Calu3 (cell line): Measurements from ENCODE around the gene KLHL29. TPM values are rescaled to one million over a fixed set of nuclear protein-coding genes. Genes with fewer than 3 reads are reported as not detected.

Experiments used
- BruUV-seq: library from RNA; stranded (reverse); fragments of 400-500 nt; replicated peaks from 2 replicates; lab custom pipeline; 2021; lab: Mats Ljungman, UMichigan
- CTCF ChIA-PET: fragments of 300-600 bp; sonication (Branson Sonifier 250); formaldehyde crosslinking; loops from one replicate; lab custom pipeline; 2022; ENCODE audit warnings: antibody characterized with exemption; lab: Charles Lee
- DNase-seq: peaks from one replicate; pipeline ENCODE4 v3.0.0; 2022
- H3K27ac Mint-ChIP-seq: one replicate; pipeline ENCODE4 v1.8.0; 2022; ENCODE audit warnings: mixed read lengths; ENCODE audit not compliant: unreplicated experiment
- H3K27me3 Mint-ChIP-seq: one replicate; pipeline ENCODE4 v1.8.0; 2022; ENCODE audit warnings: mixed read lengths; ENCODE audit not compliant: unreplicated experiment
- H3K36me3 Mint-ChIP-seq: one replicate; pipeline ENCODE4 v1.8.0; 2022; ENCODE audit warnings: mild to moderate bottlenecking, moderate library complexity, mixed read lengths; ENCODE audit not compliant: insufficient read depth, unreplicated experiment
- H3K4me1 Mint-ChIP-seq: one replicate; pipeline ENCODE4 v1.8.0; 2022; ENCODE audit warnings: mild to moderate bottlenecking, low read depth, mixed read lengths; ENCODE audit not compliant: unreplicated experiment
- H3K4me3 Mint-ChIP-seq: one replicate; pipeline ENCODE4 v1.8.0; 2022; ENCODE audit warnings: mild to moderate bottlenecking, low read depth, moderate library complexity, mixed read lengths; ENCODE audit not compliant: unreplicated experiment
- H3K9me3 Mint-ChIP-seq: one replicate; pipeline ENCODE4 v1.8.0; 2022; ENCODE audit warnings: low read depth, mixed read lengths; ENCODE audit not compliant: unreplicated experiment
- intact Hi-C: fragments of 100-400 bp; cut with micrococcal nuclease; formaldehyde crosslinking; loops from one replicate; pipeline ENCODE4 v1.10.0; 2022; ENCODE audit not compliant: unreplicated experiment
- total RNA-seq: library from RNA; stranded (reverse); gene quantifications from 2 replicates; pipeline ENCODE4 v1.2.3, GENCODE V29; 2022
- TF ChIP-seq, protein P1 (sequence below): fragments of 200-600 bp; IDR thresholded peaks from one replicate; pipeline ENCODE4 v1.8.0; 2022; ENCODE audit warnings: antibody characterized with exemption; ENCODE audit not compliant: unreplicated experiment

KLHL29 gene
- total RNA-seq, 1 experiment from 2014 or later = 11.9 TPM

DNA sequence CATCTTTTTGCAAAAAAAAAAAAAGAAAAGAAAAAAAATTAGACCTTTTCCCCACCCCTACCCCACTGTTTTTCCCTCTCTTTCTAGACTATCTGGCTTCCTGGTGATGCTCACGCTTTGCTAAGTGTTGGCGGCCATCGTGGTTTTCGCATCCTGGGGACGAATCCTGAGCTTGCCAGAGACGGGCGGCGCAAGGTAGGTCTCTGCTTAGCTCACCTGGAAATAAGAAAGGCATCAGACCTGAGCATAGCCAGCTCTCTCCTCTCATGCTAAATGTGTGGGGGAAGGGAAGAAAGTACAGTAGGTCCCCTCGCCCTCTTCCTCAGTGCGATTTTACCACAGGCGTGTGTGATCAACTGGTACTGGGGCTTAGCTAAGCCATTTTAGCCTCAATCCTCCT, 90.5 kb downstream of the KLHL29 start:
- TF ChIP-seq, protein P1, sequence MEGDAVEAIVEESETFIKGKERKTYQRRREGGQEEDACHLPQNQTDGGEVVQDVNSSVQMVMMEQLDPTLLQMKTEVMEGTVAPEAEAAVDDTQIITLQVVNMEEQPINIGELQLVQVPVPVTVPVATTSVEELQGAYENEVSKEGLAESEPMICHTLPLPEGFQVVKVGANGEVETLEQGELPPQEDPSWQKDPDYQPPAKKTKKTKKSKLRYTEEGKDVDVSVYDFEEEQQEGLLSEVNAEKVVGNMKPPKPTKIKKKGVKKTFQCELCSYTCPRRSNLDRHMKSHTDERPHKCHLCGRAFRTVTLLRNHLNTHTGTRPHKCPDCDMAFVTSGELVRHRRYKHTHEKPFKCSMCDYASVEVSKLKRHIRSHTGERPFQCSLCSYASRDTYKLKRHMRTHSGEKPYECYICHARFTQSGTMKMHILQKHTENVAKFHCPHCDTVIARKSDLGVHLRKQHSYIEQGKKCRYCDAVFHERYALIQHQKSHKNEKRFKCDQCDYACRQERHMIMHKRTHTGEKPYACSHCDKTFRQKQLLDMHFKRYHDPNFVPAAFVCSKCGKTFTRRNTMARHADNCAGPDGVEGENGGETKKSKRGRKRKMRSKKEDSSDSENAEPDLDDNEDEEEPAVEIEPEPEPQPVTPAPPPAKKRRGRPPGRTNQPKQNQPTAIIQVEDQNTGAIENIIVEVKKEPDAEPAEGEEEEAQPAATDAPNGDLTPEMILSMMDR = no peak
- no peaks in the 10 kb centered on the region for H3K9me3 Mint-ChIP-seq
- H3K4me1 Mint-ChIP-seq = peaks cover 1% of the 10 kb centered on the region
- no TSS peak for BruUV-seq
- no peak overlapping the region for H3K27ac Mint-ChIP-seq
- intact Hi-C loops = no loop called here
- CTCF ChIA-PET = no interaction called here
- DNase-seq = no peak
- no peak overlapping the region for H3K4me3 Mint-ChIP-seq
- H3K36me3 Mint-ChIP-seq = no peaks in the 10 kb centered on the region
- no peaks in the 10 kb centered on the region for H3K27me3 Mint-ChIP-seq

DNA sequence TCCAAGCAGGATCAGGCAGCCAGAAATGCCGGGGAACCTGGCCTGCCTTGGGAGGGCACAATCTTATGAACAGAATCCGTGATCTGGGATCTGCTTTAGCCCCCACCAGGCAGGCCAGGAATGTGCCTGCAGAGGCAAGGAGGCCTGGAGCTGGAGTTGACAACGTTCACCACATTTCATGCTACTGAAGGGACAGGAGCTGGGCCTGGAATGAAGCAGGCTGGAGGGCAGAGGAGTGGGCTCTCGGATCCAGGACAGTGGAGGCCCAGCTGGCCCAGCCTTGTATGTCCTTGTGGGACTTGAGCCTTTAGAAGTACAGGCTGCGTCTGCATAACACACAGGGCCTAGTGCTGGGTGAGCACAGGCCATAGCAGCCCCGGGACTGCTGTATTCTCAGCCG, 91.8 kb downstream of the KLHL29 start:
- H3K27ac Mint-ChIP-seq = no peak overlapping the region
- intact Hi-C loops = no loop called here

DNA sequence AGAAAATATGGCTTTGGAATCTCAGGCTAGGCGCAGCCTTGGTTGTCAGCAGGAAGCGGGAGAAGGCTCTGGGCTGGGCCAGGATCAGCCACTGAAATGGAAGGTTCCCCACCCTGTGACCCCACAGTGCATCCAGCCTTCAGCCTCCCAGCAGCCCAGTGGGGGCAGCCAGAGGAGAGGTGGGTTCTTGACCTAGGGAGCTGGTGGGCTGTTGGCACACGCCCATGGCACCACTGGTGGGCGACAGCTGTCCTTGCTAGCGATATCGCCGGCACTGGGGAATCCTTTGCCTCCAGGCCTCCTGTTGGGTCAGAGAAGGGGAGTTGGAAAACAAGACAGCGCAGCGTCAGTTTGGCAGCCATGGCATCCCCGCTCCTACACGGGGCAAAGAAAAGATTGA, 92.4 kb downstream of the KLHL29 start:
- no TSS peak for BruUV-seq
- CTCF ChIA-PET = no interaction called here
- peaks cover 13% of the 10 kb centered on the region for H3K4me1 Mint-ChIP-seq
- no peak overlapping the region for H3K4me3 Mint-ChIP-seq
- no peak for DNase-seq
- TF ChIP-seq, protein P1 = no peak
- intact Hi-C loops = no loop called here
- no peaks in the 10 kb centered on the region for H3K36me3 Mint-ChIP-seq
- no peak overlapping the region for H3K27ac Mint-ChIP-seq
- no peaks in the 10 kb centered on the region for H3K27me3 Mint-ChIP-seq
- H3K9me3 Mint-ChIP-seq = no peaks in the 10 kb centered on the region

More for the DNA sequence above, 91.8 kb downstream of the KLHL29 start:
- BruUV-seq = no TSS peak
- peaks cover 13% of the 10 kb centered on the region for H3K4me1 Mint-ChIP-seq
- no peak for DNase-seq
- H3K36me3 Mint-ChIP-seq = no peaks in the 10 kb centered on the region
- TF ChIP-seq, protein P1 = no peak
- H3K27me3 Mint-ChIP-seq = no peaks in the 10 kb centered on the region
- H3K9me3 Mint-ChIP-seq = no peaks in the 10 kb centered on the region
- CTCF ChIA-PET = no interaction called here
- no peak overlapping the region for H3K4me3 Mint-ChIP-seq

DNA sequence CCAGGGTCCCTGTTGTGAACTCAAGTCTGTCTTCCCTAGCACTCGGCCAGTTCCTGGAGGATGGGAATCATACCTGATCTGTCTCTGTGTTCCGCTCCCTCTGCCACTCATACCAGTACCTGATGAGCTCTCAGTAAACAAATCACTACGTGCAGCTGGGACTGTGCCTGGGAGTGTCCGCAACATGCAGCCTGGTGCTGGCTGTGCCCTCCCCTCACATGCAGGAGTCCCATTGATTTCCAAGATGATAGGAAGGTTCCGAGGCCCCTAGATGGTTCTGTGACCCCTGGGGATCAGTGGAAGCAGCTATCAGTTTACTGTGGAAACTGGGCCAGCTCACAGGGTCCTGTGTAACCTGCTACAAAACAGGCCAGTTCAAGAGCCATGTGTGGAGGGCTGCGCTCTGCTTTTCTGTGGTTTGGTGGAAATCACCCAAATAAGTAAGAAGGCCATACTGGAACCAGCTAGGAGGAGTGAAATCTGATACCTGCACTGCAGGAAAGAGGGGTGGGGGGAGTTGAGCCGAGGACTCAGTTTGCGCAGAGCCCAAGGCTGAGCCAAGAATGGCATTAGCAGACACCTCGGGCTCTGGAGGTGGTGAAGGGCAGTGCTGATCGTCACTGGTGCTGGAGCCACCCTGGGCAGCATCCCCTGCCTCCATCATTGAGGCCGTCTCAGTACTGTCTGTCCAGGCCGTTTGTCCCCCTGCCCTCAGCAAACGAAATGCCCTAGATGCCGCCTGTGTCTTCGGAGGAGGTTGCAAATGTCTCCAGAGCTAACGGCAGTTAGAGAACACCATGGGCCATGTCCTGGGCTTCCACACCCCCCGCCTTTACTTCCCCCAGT, 93.3 kb downstream of the KLHL29 start:
- intact Hi-C loops = no loop called here

More for the DNA sequence above, 93.3 kb downstream of the KLHL29 start:
- TF ChIP-seq, protein P1 = no peak
- Mint-ChIP-seq H3K27me3 (no peaks in the 10 kb centered on the region), H3K27ac (no peak overlapping the region), H3K4me3 (no peak overlapping the region), H3K36me3 (no peaks in the 10 kb centered on the region), H3K4me1 (peaks cover 13% of the 10 kb centered on the region), H3K9me3 (no peaks in the 10 kb centered on the region)
- CTCF ChIA-PET = no interaction called here
- no TSS peak for BruUV-seq
- no peak for DNase-seq
